ENCODE data around the gene P4HA2. TPM values are rescaled to one million over a fixed set of nuclear protein-coding genes. Genes with fewer than 3 reads are reported as not detected.

P4HA2 gene
- total RNA-seq, 1 experiment from 2014 or later, result 15.1 TPM

DNA sequence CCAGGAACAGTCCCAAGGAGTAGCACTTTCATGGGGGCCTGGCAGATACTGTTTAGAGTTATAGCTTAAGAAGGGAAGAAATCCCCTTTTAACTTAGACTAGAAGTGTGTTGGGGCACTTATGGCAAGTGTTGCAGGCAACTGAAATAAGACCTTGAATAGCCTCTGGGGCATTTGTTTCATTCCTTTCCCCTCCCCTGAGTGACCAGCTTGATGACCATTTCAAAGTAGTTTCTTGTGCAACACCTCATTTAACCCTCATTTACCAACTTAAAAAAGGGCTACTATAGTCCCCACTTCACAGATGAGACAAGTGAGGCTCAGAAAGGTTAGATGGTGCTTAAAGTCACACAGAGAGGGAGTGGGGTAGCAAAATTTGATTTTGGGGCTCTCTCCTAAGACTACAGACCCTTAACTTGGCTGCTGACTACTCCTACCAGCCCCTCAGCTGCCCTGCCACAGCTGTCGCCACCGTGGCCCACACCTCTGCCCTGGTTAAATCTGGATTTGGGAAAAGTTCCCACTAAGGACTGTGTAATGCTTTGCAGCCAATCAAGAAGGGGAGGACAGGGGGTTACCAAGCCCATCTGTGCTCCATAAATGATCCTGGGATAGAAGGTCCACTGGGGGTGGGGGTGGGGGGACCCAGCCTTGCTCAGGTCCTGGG lies 35.4 kb upstream of the P4HA2 start:
- ChIA-PET CTCF (interaction anchor here (3.0 to 4.0 kb wide), 2 partner anchors 9 to 24 kb away, joined by 11 to 15 read pairs; no protein-coding TSS in a partner anchor), POLR2A (interaction anchor here (0.6 to 0.7 kb wide), 2 partner anchors 35 to 971 kb away, joined by 3 to 5 read pairs; partner anchors contain the start of gene P4HA2)
- DNase-seq (ENCODE audit: low spot score), result no peak
- ATAC-seq, result no peak
- TF ChIP-seq, protein P1, sequence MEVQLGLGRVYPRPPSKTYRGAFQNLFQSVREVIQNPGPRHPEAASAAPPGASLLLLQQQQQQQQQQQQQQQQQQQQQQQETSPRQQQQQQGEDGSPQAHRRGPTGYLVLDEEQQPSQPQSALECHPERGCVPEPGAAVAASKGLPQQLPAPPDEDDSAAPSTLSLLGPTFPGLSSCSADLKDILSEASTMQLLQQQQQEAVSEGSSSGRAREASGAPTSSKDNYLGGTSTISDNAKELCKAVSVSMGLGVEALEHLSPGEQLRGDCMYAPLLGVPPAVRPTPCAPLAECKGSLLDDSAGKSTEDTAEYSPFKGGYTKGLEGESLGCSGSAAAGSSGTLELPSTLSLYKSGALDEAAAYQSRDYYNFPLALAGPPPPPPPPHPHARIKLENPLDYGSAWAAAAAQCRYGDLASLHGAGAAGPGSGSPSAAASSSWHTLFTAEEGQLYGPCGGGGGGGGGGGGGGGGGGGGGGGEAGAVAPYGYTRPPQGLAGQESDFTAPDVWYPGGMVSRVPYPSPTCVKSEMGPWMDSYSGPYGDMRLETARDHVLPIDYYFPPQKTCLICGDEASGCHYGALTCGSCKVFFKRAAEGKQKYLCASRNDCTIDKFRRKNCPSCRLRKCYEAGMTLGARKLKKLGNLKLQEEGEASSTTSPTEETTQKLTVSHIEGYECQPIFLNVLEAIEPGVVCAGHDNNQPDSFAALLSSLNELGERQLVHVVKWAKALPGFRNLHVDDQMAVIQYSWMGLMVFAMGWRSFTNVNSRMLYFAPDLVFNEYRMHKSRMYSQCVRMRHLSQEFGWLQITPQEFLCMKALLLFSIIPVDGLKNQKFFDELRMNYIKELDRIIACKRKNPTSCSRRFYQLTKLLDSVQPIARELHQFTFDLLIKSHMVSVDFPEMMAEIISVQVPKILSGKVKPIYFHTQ (CRISPR knock-in tag; IDR thresholded peaks at IDR 0.05), result no peak
- TF ChIP-seq CREM (CRISPR knock-in tag; IDR thresholded peaks at IDR 0.05), result no peak
- TF ChIP-seq, protein P2, sequence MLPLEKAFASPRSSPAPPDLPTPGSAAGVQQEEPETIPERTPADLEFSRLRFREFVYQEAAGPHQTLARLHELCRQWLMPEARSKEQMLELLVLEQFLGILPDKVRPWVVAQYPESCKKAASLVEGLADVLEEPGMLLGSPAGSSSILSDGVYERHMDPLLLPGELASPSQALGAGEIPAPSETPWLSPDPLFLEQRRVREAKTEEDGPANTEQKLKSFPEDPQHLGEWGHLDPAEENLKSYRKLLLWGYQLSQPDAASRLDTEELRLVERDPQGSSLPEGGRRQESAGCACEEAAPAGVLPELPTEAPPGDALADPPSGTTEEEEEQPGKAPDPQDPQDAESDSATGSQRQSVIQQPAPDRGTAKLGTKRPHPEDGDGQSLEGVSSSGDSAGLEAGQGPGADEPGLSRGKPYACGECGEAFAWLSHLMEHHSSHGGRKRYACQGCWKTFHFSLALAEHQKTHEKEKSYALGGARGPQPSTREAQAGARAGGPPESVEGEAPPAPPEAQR (CRISPR knock-in tag; IDR thresholded peaks at IDR 0.05), result no peak
- TF ChIP-seq, protein P3, sequence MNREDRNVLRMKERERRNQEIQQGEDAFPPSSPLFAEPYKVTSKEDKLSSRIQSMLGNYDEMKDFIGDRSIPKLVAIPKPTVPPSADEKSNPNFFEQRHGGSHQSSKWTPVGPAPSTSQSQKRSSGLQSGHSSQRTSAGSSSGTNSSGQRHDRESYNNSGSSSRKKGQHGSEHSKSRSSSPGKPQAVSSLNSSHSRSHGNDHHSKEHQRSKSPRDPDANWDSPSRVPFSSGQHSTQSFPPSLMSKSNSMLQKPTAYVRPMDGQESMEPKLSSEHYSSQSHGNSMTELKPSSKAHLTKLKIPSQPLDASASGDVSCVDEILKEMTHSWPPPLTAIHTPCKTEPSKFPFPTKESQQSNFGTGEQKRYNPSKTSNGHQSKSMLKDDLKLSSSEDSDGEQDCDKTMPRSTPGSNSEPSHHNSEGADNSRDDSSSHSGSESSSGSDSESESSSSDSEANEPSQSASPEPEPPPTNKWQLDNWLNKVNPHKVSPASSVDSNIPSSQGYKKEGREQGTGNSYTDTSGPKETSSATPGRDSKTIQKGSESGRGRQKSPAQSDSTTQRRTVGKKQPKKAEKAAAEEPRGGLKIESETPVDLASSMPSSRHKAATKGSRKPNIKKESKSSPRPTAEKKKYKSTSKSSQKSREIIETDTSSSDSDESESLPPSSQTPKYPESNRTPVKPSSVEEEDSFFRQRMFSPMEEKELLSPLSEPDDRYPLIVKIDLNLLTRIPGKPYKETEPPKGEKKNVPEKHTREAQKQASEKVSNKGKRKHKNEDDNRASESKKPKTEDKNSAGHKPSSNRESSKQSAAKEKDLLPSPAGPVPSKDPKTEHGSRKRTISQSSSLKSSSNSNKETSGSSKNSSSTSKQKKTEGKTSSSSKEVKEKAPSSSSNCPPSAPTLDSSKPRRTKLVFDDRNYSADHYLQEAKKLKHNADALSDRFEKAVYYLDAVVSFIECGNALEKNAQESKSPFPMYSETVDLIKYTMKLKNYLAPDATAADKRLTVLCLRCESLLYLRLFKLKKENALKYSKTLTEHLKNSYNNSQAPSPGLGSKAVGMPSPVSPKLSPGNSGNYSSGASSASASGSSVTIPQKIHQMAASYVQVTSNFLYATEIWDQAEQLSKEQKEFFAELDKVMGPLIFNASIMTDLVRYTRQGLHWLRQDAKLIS (CRISPR knock-in tag; IDR thresholded peaks at IDR 0.05; ENCODE audit: borderline replicate concordance), result no peak
- no peak for TF ChIP-seq ZNF121 (CRISPR knock-in tag; IDR thresholded peaks at IDR 0.05)
- no peak for TF ChIP-seq SMAD4 (CRISPR knock-in tag; IDR thresholded peaks at IDR 0.05)
- no peak for TF ChIP-seq TCF7 (CRISPR knock-in tag; IDR thresholded peaks at IDR 0.05; ENCODE audit: low read depth)
- TF ChIP-seq, protein P4, sequence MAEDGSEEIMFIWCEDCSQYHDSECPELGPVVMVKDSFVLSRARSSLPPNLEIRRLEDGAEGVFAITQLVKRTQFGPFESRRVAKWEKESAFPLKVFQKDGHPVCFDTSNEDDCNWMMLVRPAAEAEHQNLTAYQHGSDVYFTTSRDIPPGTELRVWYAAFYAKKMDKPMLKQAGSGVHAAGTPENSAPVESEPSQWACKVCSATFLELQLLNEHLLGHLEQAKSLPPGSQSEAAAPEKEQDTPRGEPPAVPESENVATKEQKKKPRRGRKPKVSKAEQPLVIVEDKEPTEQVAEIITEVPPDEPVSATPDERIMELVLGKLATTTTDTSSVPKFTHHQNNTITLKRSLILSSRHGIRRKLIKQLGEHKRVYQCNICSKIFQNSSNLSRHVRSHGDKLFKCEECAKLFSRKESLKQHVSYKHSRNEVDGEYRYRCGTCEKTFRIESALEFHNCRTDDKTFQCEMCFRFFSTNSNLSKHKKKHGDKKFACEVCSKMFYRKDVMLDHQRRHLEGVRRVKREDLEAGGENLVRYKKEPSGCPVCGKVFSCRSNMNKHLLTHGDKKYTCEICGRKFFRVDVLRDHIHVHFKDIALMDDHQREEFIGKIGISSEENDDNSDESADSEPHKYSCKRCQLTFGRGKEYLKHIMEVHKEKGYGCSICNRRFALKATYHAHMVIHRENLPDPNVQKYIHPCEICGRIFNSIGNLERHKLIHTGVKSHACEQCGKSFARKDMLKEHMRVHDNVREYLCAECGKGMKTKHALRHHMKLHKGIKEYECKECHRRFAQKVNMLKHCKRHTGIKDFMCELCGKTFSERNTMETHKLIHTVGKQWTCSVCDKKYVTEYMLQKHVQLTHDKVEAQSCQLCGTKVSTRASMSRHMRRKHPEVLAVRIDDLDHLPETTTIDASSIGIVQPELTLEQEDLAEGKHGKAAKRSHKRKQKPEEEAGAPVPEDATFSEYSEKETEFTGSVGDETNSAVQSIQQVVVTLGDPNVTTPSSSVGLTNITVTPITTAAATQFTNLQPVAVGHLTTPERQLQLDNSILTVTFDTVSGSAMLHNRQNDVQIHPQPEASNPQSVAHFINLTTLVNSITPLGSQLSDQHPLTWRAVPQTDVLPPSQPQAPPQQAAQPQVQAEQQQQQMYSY (CRISPR knock-in tag; IDR thresholded peaks at IDR 0.05), result no peak
- TF ChIP-seq SMAD3 (CRISPR knock-in tag; IDR thresholded peaks at IDR 0.05; ENCODE audit: borderline replicate concordance), result no peak
- TF ChIP-seq, protein P5, sequence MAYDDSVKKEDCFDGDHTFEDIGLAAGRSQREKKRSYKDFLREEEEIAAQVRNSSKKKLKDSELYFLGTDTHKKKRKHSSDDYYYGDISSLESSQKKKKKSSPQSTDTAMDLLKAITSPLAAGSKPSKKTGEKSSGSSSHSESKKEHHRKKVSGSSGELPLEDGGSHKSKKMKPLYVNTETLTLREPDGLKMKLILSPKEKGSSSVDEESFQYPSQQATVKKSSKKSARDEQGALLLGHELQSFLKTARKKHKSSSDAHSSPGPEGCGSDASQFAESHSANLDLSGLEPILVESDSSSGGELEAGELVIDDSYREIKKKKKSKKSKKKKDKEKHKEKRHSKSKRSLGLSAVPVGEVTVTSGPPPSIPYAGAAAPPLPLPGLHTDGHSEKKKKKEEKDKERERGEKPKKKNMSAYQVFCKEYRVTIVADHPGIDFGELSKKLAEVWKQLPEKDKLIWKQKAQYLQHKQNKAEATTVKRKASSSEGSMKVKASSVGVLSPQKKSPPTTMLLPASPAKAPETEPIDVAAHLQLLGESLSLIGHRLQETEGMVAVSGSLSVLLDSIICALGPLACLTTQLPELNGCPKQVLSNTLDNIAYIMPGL (CRISPR knock-in tag; IDR thresholded peaks at IDR 0.05), result no peak
- TF ChIP-seq, protein P6, sequence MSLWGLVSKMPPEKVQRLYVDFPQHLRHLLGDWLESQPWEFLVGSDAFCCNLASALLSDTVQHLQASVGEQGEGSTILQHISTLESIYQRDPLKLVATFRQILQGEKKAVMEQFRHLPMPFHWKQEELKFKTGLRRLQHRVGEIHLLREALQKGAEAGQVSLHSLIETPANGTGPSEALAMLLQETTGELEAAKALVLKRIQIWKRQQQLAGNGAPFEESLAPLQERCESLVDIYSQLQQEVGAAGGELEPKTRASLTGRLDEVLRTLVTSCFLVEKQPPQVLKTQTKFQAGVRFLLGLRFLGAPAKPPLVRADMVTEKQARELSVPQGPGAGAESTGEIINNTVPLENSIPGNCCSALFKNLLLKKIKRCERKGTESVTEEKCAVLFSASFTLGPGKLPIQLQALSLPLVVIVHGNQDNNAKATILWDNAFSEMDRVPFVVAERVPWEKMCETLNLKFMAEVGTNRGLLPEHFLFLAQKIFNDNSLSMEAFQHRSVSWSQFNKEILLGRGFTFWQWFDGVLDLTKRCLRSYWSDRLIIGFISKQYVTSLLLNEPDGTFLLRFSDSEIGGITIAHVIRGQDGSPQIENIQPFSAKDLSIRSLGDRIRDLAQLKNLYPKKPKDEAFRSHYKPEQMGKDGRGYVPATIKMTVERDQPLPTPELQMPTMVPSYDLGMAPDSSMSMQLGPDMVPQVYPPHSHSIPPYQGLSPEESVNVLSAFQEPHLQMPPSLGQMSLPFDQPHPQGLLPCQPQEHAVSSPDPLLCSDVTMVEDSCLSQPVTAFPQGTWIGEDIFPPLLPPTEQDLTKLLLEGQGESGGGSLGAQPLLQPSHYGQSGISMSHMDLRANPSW (CRISPR knock-in tag; conservative IDR thresholded peaks at IDR 0.05; ENCODE audit: low read depth), result no peak
- no peak for TF ChIP-seq TEAD1 (CRISPR knock-in tag; IDR thresholded peaks at IDR 0.05)
- TF ChIP-seq SP1 (CRISPR knock-in tag; conservative IDR thresholded peaks at IDR 0.05), result no peak
- TF ChIP-seq FOXP1 (CRISPR knock-in tag; IDR thresholded peaks at IDR 0.05; ENCODE audit: borderline replicate concordance), result no peak
- no peak for TF ChIP-seq GTF2I (CRISPR knock-in tag; conservative IDR thresholded peaks at IDR 0.05)
- no peak for TF ChIP-seq NR1H2 (CRISPR knock-in tag; IDR thresholded peaks at IDR 0.05)
- Mint-ChIP-seq H3K4me1 (0 out of 2 replicates have a peak, but pooled peaks cover 5% of the 10 kb centered on the region), H3K4me3 (no peak overlapping the region), H3K27ac (no peak overlapping the region), H3K36me3 (no peaks in the 10 kb centered on the region), H3K9me3 (no peaks in the 10 kb centered on the region), H3K27me3 (ENCODE audit: low read depth) (peaks cover 4% of the 10 kb centered on the region)

Data from WTC11 (cell line).